Measurements from ENCODE around the gene ZBTB20. TPM values are rescaled to one million over a fixed set of nuclear protein-coding genes. Genes with fewer than 3 reads are reported as not detected.

Gene ZBTB20
- total RNA-seq, 1 donor from 2014 or later: 27.5 TPM

DNA sequence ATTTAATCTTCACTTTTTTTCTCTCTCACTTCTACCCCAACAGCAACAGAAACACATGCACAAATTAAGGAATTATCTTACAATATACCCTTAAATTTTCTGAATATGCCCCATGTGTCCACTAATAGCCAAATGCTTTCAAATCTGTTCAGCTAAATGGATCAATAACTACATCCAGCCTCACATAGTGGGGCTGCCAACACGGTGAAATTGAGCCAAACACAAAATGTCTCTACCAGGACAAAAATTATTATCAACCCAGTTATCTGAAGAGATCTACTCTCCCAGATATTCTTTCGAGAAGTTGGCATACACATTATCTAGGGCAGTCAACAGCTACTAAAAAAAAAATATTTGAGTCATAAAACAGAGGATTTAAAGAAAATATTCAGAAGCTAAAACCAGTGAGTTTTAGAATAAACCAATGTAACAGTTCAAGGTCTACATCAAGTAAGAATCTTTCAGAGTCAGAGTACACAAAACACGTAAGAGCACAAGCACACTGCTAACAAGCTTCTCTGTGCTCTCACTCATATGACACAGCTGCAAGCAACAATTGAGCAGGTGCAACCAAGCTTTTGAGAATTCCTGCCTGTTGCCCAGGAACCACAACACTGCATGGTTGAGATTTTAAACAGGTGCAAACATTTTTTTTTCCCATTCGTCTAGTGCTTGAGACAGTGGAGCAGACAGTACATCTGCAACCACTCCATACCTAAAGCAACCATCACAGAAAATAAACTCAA lies 247.7 kb downstream of the ZBTB20 start:
- Mint-ChIP-seq H3K36me3 (ENCODE audit: unreplicated experiment) (no peaks in the 10 kb centered on the region), H3K4me3 (ENCODE audit: unreplicated experiment) (peak overlapping the region; percentile 1), H3K27ac (ENCODE audit: unreplicated experiment) (peak overlapping the region; percentile 20), H3K27me3 (ENCODE audit: unreplicated experiment) (no peaks in the 10 kb centered on the region), H3K4me1 (ENCODE audit: low read depth, unreplicated experiment) (peaks cover 12% of the 10 kb centered on the region), H3K9me3 (ENCODE audit: unreplicated experiment) (peaks cover 1% of the 10 kb centered on the region)
- TF ChIP-seq CTCF (IDR thresholded peaks at IDR 0.05; ENCODE audit: partially characterized antibody, unreplicated experiment): no peak
- DNase-seq: no peak

- no peak for DNase-seq
- Mint-ChIP-seq H3K4me1 (ENCODE audit: low read depth, unreplicated experiment) (peaks cover 28% of the 10 kb centered on the region), H3K9me3 (ENCODE audit: unreplicated experiment) (peaks cover 9% of the 10 kb centered on the region), H3K27ac (ENCODE audit: unreplicated experiment) (no peak overlapping the region), H3K27me3 (ENCODE audit: unreplicated experiment) (peaks cover 5% of the 10 kb centered on the region), H3K36me3 (ENCODE audit: unreplicated experiment) (no peaks in the 10 kb centered on the region), H3K4me3 (ENCODE audit: unreplicated experiment) (no peak overlapping the region)
- TF ChIP-seq CTCF (IDR thresholded peaks at IDR 0.05; ENCODE audit: partially characterized antibody, unreplicated experiment): no peak
These were observed 250.1 kb downstream of the ZBTB20 start for GRCh38 chr3:114896978-114897377.

- no peak overlapping the region for H3K4me3 Mint-ChIP-seq (ENCODE audit: unreplicated experiment)
- no peak for DNase-seq
- peaks cover 5% of the 10 kb centered on the region for H3K27me3 Mint-ChIP-seq (ENCODE audit: unreplicated experiment)
- H3K4me1 Mint-ChIP-seq (ENCODE audit: low read depth, unreplicated experiment): peaks cover 18% of the 10 kb centered on the region
- peak overlapping the region; percentile 8 for H3K27ac Mint-ChIP-seq (ENCODE audit: unreplicated experiment)
- TF ChIP-seq CTCF (IDR thresholded peaks at IDR 0.05; ENCODE audit: partially characterized antibody, unreplicated experiment): no peak
- no peaks in the 10 kb centered on the region for H3K36me3 Mint-ChIP-seq (ENCODE audit: unreplicated experiment)
- peaks cover 9% of the 10 kb centered on the region for H3K9me3 Mint-ChIP-seq (ENCODE audit: unreplicated experiment)
These were observed 253.7 kb downstream of the ZBTB20 start for GRCh38 chr3:114893361-114893760.

- Mint-ChIP-seq H3K27me3 (ENCODE audit: unreplicated experiment) (peaks cover 5% of the 10 kb centered on the region), H3K36me3 (ENCODE audit: unreplicated experiment) (no peaks in the 10 kb centered on the region), H3K4me1 (ENCODE audit: low read depth, unreplicated experiment) (peaks cover 18% of the 10 kb centered on the region), H3K4me3 (ENCODE audit: unreplicated experiment) (no peak overlapping the region), H3K9me3 (ENCODE audit: unreplicated experiment) (peaks cover 9% of the 10 kb centered on the region), H3K27ac (ENCODE audit: unreplicated experiment) (peak overlapping the region; percentile 63)
- no peak for TF ChIP-seq CTCF (IDR thresholded peaks at IDR 0.05; ENCODE audit: partially characterized antibody, unreplicated experiment)
- DNase-seq: no peak
These were observed 254.2 kb downstream of the ZBTB20 start for GRCh38 chr3:114892880-114893279.

- H3K4me1 Mint-ChIP-seq (ENCODE audit: low read depth, unreplicated experiment): peaks cover 18% of the 10 kb centered on the region
- no peaks in the 10 kb centered on the region for H3K36me3 Mint-ChIP-seq (ENCODE audit: unreplicated experiment)
- TF ChIP-seq CTCF (IDR thresholded peaks at IDR 0.05; ENCODE audit: partially characterized antibody, unreplicated experiment): no peak
- peak overlapping the region; percentile 63 for H3K27ac Mint-ChIP-seq (ENCODE audit: unreplicated experiment)
- H3K4me3 Mint-ChIP-seq (ENCODE audit: unreplicated experiment): no peak overlapping the region
- peaks cover 5% of the 10 kb centered on the region for H3K27me3 Mint-ChIP-seq (ENCODE audit: unreplicated experiment)
- H3K9me3 Mint-ChIP-seq (ENCODE audit: unreplicated experiment): peaks cover 9% of the 10 kb centered on the region
- no peak for DNase-seq
These were observed 254.8 kb downstream of the ZBTB20 start for GRCh38 chr3:114892131-114892879.
